Keratinocyte (primary cell): ENCODE data around the gene CYP2A6. TPM values are rescaled to one million over a fixed set of nuclear protein-coding genes. Genes with fewer than 3 reads are reported as not detected.

Experiments
- DNase-seq: peaks from one replicate; pipeline ENCODE4 v3.0.0-alpha.2; 2011; ENCODE audit warnings: low read depth, missing footprints, low spot score
- FAIRE-seq: peaks from 2 replicates; lab custom pipeline; 2011; peaks lifted over from hg19 to GRCh38; lab: Jason Lieb, UNC
- H2AFZ ChIP-seq: 2 replicates; pipeline ENCODE4 v1.6.0; 2012; ENCODE audit warnings: low read length, control low read depth, inconsistent platforms; ENCODE audit not compliant: control insufficient read depth
- H3K27ac ChIP-seq: 2 replicates; pipeline ENCODE4 v1.5.1; 2011; ENCODE audit warnings: low read length; ENCODE audit not compliant: control insufficient read depth, insufficient read depth
- H3K27me3 ChIP-seq: 3 replicates; pipeline ENCODE4 v1.6.0; 2011; ENCODE audit warnings: low read length; ENCODE audit not compliant: control insufficient read depth, insufficient read depth; ENCODE audit errors: extremely low read depth
- H3K36me3 ChIP-seq, 2 experiments: 2 replicates in 1 of 2; 3 replicates in 1 of 2; pipeline ENCODE4 v1.5.1; 2011; ENCODE audit warnings: low read length in 2 of 2, mild to moderate bottlenecking in 1 of 2; ENCODE audit not compliant: control insufficient read depth in 2 of 2, insufficient read depth in 2 of 2; ENCODE audit errors: extremely low read depth in 1 of 2
- H3K4me1 ChIP-seq: 3 replicates; pipeline ENCODE4 v1.5.1; 2011; ENCODE audit warnings: low read length; ENCODE audit not compliant: control insufficient read depth, insufficient read depth; ENCODE audit errors: extremely low read depth
- H3K4me2 ChIP-seq: 3 replicates; pipeline ENCODE4 v1.6.0; 2011; ENCODE audit warnings: low read depth, low read length; ENCODE audit not compliant: control insufficient read depth, insufficient read depth; ENCODE audit errors: extremely low read depth
- H3K4me3 ChIP-seq, 3 experiments: fragments of 200-600 bp in 1 of 3; sonication (generic) in 1 of 3; 2 replicates in 2 of 3; 3 replicates in 1 of 3; pipeline ENCODE4 v1.5.1; 2011 to 2016; ENCODE audit warnings: low read length in 3 of 3, mild to moderate bottlenecking in 3 of 3, control low read depth in 2 of 3, inconsistent platforms in 1 of 3, low read depth in 1 of 3, mixed read lengths in 1 of 3, mixed run types in 1 of 3, moderate library complexity in 1 of 3; ENCODE audit not compliant: control insufficient read depth in 2 of 3, insufficient read depth in 2 of 3; ENCODE audit errors: extremely low read depth in 1 of 3
- H3K79me2 ChIP-seq: 2 replicates; pipeline ENCODE4 v1.6.0; 2012; ENCODE audit warnings: low read length; ENCODE audit not compliant: control insufficient read depth, insufficient read depth
- H3K9ac ChIP-seq: 3 replicates; pipeline ENCODE4 v1.6.0; 2011; ENCODE audit warnings: low read length; ENCODE audit not compliant: control insufficient read depth, insufficient read depth; ENCODE audit errors: extremely low read depth
- H3K9me1 ChIP-seq: 3 replicates; pipeline ENCODE4 v1.6.0; 2011; ENCODE audit warnings: low read length; ENCODE audit not compliant: control insufficient read depth, insufficient read depth; ENCODE audit errors: extremely low read depth
- H3K9me3 ChIP-seq: 2 replicates; pipeline ENCODE4 v1.5.1; 2012; ENCODE audit warnings: low read depth, low read length; ENCODE audit not compliant: control insufficient read depth
- H4K20me1 ChIP-seq: 3 replicates; pipeline ENCODE4 v1.6.0; 2011; ENCODE audit warnings: low read length; ENCODE audit not compliant: control insufficient read depth, insufficient read depth; ENCODE audit errors: extremely low read depth
- CTCF ChIP-seq, 3 experiments: IDR thresholded peaks in 1 of 3; conservative IDR thresholded peaks in 1 of 3; optimal IDR thresholded peaks in 1 of 3; 2 replicates in 2 of 3; 3 replicates in 1 of 3; pipeline versions ENCODE3 to v1.5.1; 2011; ENCODE audit warnings: low read length in 3 of 3, mild to moderate bottlenecking in 3 of 3, moderate library complexity in 2 of 3, control low read depth in 1 of 3, inconsistent platforms in 1 of 3; ENCODE audit not compliant: insufficient read depth in 2 of 3; ENCODE audit errors: extremely low read depth in 1 of 3
- EZH2 ChIP-seq: IDR thresholded peaks from one replicate; pipeline ENCODE4 v1.6.1; 2012; ENCODE audit warnings: inconsistent platforms, mild to moderate bottlenecking, low read length, moderate library complexity
- dilution Hi-C: fragments of 300-500 bp; cut with MboI; formaldehyde crosslinking; loops from one replicate; pipeline ENCODE4 v1.7.0; 2020; ENCODE audit warnings: low sequenced_read_pairs; ENCODE audit not compliant: extremely low pct_ligation_motif_present
- polyA plus RNA-seq, 5 experiments: library from polyadenylated mRNA; depleted of rRNA in 3 of 5; stranded (reverse) in 3 of 5; stranded (forward) in 1 of 5; unstranded in 1 of 5; fragments of >200 nt; gene quantifications; 1 replicate in 1 of 5; 2 replicates in 3 of 5; 3 replicates in 1 of 5; pipeline versions ENCODE4 v1.2.1 to v1.2.3, GENCODE V29; 2011 to 2012; ENCODE audit warnings: missing spikeins in 2 of 5, low read depth in 1 of 5, low replicate concordance in 1 of 5

Gene CYP2A6
- polyA plus RNA-seq, 1 donor (not counting 4 experiments of a cell fraction or from before 2014, with no cell fraction given), result not detected

GRCh38 chr19:40803170-40803856 lies 46.9 kb downstream of the CYP2A6 start:
- Histone ChIP-seq H3K9ac (peak overlapping the region; percentile 6), H3K9me3 (no peaks in the 10 kb centered on the region), H3K27ac (no peak overlapping the region), H3K79me2 (peaks cover 73% of the 10 kb centered on the region), H3K4me3 (no peak overlapping the region), H4K20me1 (peaks cover 42% of the 10 kb centered on the region), H3K4me2 (peak overlapping the region; percentile 69), H3K9me1 (peaks cover 10% of the 10 kb centered on the region), H3K36me3 (peaks cover 40 to 55% of the 10 kb centered on the region in 2 experiments), H3K27me3 (no peaks in the 10 kb centered on the region), H2AFZ (no peak overlapping the region), H3K4me1 (peaks cover 57% of the 10 kb centered on the region)
- FAIRE-seq (no peak), DNase-seq (no peak)
- TF ChIP-seq EZH2 (no peak), CTCF (optimal IDR thresholded peaks at IDR 0.05 in 1 of 3, IDR thresholded peaks at IDR 0.05 in 1 of 3, conservative IDR thresholded peaks at IDR 0.05 in 1 of 3; ENCODE audit: extremely low read depth in 1 of 3, insufficient read depth in 2 of 3, low read length in 3 of 3) (no peak)
- dilution Hi-C loops, result no loop called here

GRCh38 chr19:40802300-40803169 lies 47.7 kb downstream of the CYP2A6 start:
- H3K9ac ChIP-seq, result peak overlapping the region; percentile 28
- H3K27me3 ChIP-seq, result no peaks in the 10 kb centered on the region
- peak overlapping the region; percentile 69 for H3K4me2 ChIP-seq
- peaks cover 42% of the 10 kb centered on the region for H4K20me1 ChIP-seq
- H3K9me1 ChIP-seq, result peaks cover 10% of the 10 kb centered on the region
- H3K4me3 ChIP-seq, result no peak overlapping the region
- DNase-seq (no peak), FAIRE-seq (no peak)
- no peak for TF ChIP-seq EZH2
- TF ChIP-seq CTCF (optimal IDR thresholded peaks at IDR 0.05 in 1 of 3, IDR thresholded peaks at IDR 0.05 in 1 of 3, conservative IDR thresholded peaks at IDR 0.05 in 1 of 3; ENCODE audit: extremely low read depth in 1 of 3, insufficient read depth in 2 of 3, low read length in 3 of 3), result no peak
- H3K27ac ChIP-seq, result peak overlapping the region; percentile 3
- H3K4me1 ChIP-seq, result peaks cover 63% of the 10 kb centered on the region
- peaks cover 34 to 50% of the 10 kb centered on the region in 2 experiments for H3K36me3 ChIP-seq
- H3K9me3 ChIP-seq, result no peaks in the 10 kb centered on the region
- H2AFZ ChIP-seq, result no peak overlapping the region
- dilution Hi-C loops, result no loop called here
- H3K79me2 ChIP-seq, result peaks cover 73% of the 10 kb centered on the region
